ENCODE results near the gene ENTPD6. TPM values are rescaled to one million over a fixed set of nuclear protein-coding genes. Genes with fewer than 3 reads are reported as not detected.
"Not testable (repeated sequence)": the region's sequence is repeated elsewhere in the genome, so short reads cannot be mapped to it uniquely, and the experiment has no call there.

ENTPD6 gene
- total RNA-seq, 2 donors from 2014 or later, result 55.3 to 58.7 TPM

- no peak for DNase-seq
- Mint-ChIP-seq H3K9me3 (no peaks in the 10 kb centered on the region), H3K27me3 (ENCODE audit: low read depth) (no peaks in the 10 kb centered on the region), H3K36me3 (ENCODE audit: insufficient read depth in 2 of 2) (peaks cover 0 to 4% of the 10 kb centered on the region in 2 donors), H3K4me3 (no peak overlapping the region), H3K27ac (no peak overlapping the region), H3K4me1 (ENCODE audit: low read depth) (peaks cover 11% of the 10 kb centered on the region)
- ATAC-seq (replicated peaks in 1 of 2), result no peak
Observed at GRCh38 chr20:25225642-25226432, 30.3 kb downstream of the ENTPD6 start.

GRCh38 chr20:25226433-25227316 lies 31.2 kb downstream of the ENTPD6 start:
- Mint-ChIP-seq H3K4me3 (no peak overlapping the region), H3K4me1 (ENCODE audit: low read depth) (peaks cover 11% of the 10 kb centered on the region), H3K9me3 (no peaks in the 10 kb centered on the region), H3K36me3 (ENCODE audit: insufficient read depth in 2 of 2) (peaks cover 0 to 4% of the 10 kb centered on the region in 2 donors), H3K27ac (no peak overlapping the region), H3K27me3 (ENCODE audit: low read depth) (no peaks in the 10 kb centered on the region)
- DNase-seq (no peak), ATAC-seq (replicated peaks in 1 of 2) (no peak)

DNA sequence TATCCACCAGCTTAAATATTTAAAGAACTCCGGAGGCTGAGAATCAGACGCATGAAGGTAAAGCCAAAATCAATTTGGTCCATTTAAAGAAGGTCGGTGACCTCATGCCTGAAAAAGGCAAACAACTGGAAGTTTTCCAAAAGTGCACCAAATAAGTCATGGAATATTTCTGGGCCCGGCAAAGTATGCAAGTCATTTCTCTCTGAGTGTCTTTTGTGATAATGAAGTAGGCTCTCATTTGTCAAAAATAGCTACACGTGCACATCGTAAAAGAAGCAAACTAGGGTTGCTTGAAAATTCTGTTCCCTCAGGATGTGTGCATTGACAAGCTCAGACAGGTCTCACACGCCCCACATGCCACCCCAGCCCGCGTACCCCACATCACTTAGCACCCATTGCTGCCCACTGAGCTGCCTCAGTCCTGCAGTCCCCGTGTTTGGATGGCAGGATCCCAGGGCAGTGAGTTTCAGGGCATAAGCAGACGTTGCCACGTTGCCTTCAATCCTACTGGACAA lies 31.9 kb downstream of the ENTPD6 start:
- H3K9me3 Mint-ChIP-seq, result no peaks in the 10 kb centered on the region
- DNase-seq, result no peak

GRCh38 chr20:25229486-25230165 lies 34.1 kb downstream of the ENTPD6 start:
- Mint-ChIP-seq H3K27me3 (ENCODE audit: low read depth) (no peaks in the 10 kb centered on the region), H3K9me3 (no peaks in the 10 kb centered on the region), H3K36me3 (ENCODE audit: insufficient read depth in 2 of 2) (peaks cover 0 to 4% of the 10 kb centered on the region in 2 donors), H3K27ac (no peak overlapping the region), H3K4me3 (no peak overlapping the region), H3K4me1 (ENCODE audit: low read depth) (no peaks in the 10 kb centered on the region)
- DNase-seq, result no peak
- ATAC-seq (replicated peaks in 1 of 2), result no peak

More for the DNA sequence above, 31.9 kb downstream of the ENTPD6 start:
- no peak overlapping the region for H3K27ac Mint-ChIP-seq
- no peak for ATAC-seq (replicated peaks in 1 of 2)
- no peaks in the 10 kb centered on the region for H3K27me3 Mint-ChIP-seq (ENCODE audit: low read depth)
- peaks cover 0 to 4% of the 10 kb centered on the region in 2 donors for H3K36me3 Mint-ChIP-seq (ENCODE audit: insufficient read depth in 2 of 2)
- no peak overlapping the region for H3K4me3 Mint-ChIP-seq
- peaks cover 11% of the 10 kb centered on the region for H3K4me1 Mint-ChIP-seq (ENCODE audit: low read depth)

DNA sequence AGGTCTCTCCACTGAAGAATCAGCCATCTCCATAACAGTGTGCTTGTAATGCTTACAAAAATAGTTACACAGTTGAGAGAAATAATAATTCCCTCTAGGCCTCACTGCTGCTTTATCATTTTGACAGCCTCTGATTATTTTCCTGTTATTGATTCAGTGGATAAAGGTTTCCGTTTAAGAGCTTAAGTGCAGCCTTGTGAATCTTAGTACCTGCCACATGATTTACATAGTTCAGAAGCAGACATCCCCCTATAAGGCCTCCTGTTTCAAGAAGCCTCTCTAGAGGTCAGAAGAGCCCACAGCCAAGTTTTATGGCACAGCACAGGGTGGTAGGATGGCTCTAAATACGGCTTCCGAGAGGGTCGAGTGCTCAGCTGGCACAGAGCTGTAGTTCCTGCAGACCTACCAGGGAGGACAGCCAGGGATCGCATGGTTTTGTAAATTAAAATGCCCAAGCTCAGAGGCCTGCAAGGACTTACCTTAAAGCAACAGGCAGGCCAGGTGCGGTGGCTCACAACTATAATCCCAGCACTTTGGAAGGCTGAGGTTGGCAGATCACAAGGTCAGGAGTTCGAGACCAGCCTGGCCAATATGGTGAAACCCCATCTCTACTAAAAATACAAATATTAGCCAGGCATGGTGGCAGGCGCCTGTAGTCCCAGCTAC lies 34.8 kb downstream of the ENTPD6 start:
- no peaks in the 10 kb centered on the region for H3K4me1 Mint-ChIP-seq (ENCODE audit: low read depth)
- no peaks in the 10 kb centered on the region for H3K27me3 Mint-ChIP-seq (ENCODE audit: low read depth)
- ATAC-seq (replicated peaks in 1 of 2) (no peak), DNase-seq (no peak)
- no peaks in the 10 kb centered on the region for H3K9me3 Mint-ChIP-seq
- no peak overlapping the region for H3K27ac Mint-ChIP-seq
- no peak overlapping the region for H3K4me3 Mint-ChIP-seq
- peaks cover 0 to 4% of the 10 kb centered on the region in 2 donors for H3K36me3 Mint-ChIP-seq (ENCODE audit: insufficient read depth in 2 of 2)

DNA sequence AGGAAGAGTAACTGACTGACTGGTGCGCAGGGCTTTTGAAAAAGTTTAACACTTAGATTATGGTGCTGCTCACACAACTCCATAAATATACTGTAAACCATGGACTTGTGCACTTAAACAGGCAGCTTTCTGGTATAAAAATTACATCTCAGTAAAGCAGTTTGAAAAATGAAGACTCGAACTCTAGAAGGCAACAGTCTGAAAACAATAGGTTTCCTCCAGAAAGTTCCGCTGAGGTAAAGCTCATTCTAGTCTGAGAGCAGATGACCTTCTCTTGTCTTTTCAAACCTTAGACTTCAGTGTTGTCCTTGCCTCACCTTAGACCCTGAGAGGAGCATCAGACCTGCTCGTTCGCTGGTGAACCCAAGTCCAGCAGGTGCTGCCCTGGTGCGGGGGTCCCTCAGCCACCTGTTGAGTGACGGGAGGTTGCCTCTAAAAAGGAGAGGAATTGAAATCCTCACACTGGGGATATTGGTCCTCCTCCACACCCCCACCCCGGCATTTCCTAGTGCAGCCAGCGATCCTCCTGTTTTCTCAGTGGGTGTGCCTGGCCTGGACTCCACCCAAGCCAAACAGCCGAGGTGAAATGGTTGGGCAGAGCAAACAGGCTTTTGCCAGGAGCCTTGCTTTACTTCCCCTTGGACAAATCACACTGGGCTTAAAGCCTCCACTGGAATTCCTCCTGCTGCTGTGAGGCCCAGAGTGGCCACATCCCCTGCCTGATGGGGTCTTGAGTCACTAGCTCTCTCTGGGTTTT lies 37.7 kb downstream of the ENTPD6 start:
- H3K4me1 Mint-ChIP-seq (ENCODE audit: low read depth), result peaks cover 16% of the 10 kb centered on the region
- no peak overlapping the region for H3K27ac Mint-ChIP-seq
- no peak for DNase-seq
- ATAC-seq (replicated peaks in 1 of 2), result no peak
- H3K36me3 Mint-ChIP-seq (ENCODE audit: insufficient read depth in 2 of 2), result peaks cover 2 to 4% of the 10 kb centered on the region in 2 donors
- peaks cover 6% of the 10 kb centered on the region for H3K27me3 Mint-ChIP-seq (ENCODE audit: low read depth)
- no peaks in the 10 kb centered on the region for H3K9me3 Mint-ChIP-seq
- no peak overlapping the region for H3K4me3 Mint-ChIP-seq

GRCh38 chr20:25234009-25234849 lies 38.7 kb downstream of the ENTPD6 start:
- ATAC-seq (replicated peaks in 1 of 2); H3K9me3 Mint-ChIP-seq; H3K27me3 Mint-ChIP-seq (ENCODE audit: low read depth); H3K36me3 Mint-ChIP-seq (ENCODE audit: insufficient read depth in 2 of 2); H3K4me3 Mint-ChIP-seq; DNase-seq; H3K27ac Mint-ChIP-seq: not testable (repeated sequence)
- peaks cover 27% of the 10 kb centered on the region for H3K4me1 Mint-ChIP-seq (ENCODE audit: low read depth)

DNA sequence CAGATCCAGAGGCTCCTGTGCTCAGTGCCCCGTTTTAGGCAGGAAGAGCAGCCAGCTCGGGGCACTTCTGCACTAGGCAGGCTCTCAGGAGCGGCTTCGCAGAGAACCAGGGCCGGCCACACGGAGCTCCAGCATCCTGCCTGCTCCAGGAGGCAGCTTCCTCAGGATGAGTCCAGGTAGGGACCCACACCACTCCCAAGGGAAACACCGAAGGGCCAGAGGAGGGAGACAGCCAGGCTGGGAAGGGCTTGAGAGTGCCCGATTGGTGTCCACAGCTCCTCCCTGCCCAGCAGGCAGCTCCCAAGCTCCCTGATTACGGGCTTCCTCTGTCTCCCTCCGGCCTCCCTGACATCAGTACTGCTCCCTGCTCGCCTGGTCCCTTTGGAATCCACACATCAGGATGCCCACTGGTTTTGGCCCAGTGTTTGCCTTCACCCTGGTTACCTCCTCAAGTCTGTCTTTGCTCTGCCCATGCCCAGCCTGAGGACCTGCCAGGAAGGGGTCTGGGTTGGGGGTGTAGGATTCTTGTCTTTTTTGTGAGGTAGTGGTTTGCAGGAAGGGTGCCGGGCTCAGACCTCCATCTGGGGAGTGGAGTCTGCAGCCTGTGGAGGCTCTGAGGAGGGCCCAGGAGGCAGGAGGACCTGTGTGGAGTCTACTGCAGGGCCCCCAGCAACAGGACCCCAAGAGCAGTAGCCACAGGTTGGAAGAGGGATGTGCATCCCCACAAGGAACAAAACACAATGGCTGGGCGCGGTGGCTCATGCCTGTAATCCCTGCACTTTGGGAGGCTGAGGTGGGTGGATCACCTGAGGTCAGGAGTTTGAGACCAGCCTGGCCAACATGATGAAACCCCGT lies 41.2 kb downstream of the ENTPD6 start:
- no peak for ATAC-seq (replicated peaks in 1 of 2)
- peak overlapping the region; percentile 74 to 84 for H3K4me3 Mint-ChIP-seq
- no peaks in the 10 kb centered on the region for H3K9me3 Mint-ChIP-seq
- peaks cover 15% of the 10 kb centered on the region for H3K27me3 Mint-ChIP-seq (ENCODE audit: low read depth)
- H3K4me1 Mint-ChIP-seq (ENCODE audit: low read depth), result peaks cover 32% of the 10 kb centered on the region
- H3K27ac Mint-ChIP-seq, result peak overlapping the region; percentile 69
- DNase-seq, result no peak
- H3K36me3 Mint-ChIP-seq (ENCODE audit: insufficient read depth in 2 of 2), result peaks cover 5 to 7% of the 10 kb centered on the region in 2 donors

DNA sequence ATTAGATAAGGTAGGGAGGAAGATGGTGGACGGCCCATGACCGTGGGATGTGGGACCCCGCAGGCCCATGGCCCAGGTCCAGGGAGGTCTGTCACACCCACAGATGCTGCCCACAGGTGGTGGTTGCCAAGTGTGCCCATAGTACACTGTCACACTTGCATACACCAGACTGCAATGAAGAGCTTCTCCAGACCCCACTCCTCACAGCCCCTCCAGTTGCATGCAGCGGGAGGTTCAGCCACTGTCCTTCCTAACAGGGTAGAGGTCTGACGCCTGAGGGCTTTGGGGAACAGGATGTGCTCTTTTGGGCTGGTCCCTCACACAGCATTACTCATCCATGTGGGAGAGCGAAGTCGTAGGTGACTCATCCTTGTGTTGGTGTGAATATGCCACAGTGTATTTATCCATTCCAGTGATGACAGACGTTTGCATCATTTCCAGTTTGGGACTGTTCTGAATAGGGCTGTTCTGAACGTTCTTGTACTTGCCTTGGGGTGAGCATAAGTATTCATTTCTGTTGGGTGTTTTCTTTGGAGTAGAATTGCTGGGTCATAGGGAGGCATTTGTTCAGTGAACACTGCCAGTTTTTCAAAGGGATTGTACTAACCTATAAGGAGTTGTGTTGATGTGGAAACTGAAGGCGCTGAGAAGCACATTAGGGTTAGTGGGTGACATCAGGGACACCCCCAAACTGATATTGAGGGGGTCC lies 42.3 kb downstream of the ENTPD6 start:
- Mint-ChIP-seq H3K27ac (peak overlapping the region; percentile 94), H3K36me3 (ENCODE audit: insufficient read depth in 2 of 2) (peaks cover 5 to 7% of the 10 kb centered on the region in 2 donors), H3K4me1 (ENCODE audit: low read depth) (peaks cover 32% of the 10 kb centered on the region), H3K9me3 (no peaks in the 10 kb centered on the region), H3K4me3 (peak overlapping the region; percentile 74 to 84), H3K27me3 (ENCODE audit: low read depth) (peaks cover 26% of the 10 kb centered on the region)
- peak; percentile 96 for ATAC-seq (replicated peaks in 1 of 2)
- DNase-seq, result peak; percentile 80 to 86

DNA sequence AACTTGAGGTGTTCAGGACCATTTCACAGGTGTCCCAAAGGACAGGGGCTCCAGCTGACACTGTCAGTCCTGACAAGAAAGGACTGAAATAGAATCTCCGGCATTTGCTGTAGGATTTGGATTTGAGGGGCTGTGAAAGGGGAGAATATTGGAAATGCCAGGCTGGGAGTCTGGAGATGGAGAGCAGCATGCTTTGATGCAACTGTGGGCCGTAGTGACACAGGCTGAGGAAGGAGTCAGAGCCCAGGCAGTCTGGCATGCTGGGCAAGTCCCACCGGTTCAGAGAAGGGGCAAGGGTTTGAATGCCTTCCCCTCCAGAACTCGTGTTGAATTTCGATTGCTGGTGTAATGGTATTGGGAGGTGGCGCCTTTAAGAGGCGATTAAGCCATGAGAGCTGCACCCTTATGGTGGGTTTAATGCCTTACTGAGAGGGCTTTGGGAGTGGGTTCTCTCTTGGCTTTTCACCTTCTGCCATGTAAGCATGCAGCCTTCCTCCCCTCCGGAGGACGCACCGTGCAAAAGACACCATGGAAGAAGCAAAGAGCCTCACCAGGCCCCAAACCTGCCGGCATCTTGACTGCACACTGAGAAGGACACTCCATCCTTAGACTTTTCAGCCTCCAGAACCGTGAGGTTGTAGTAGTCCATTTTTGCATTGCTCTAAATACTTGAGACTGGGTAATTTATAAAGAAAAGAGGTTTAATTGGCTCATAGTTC lies 43.0 kb downstream of the ENTPD6 start:
- peaks cover 32% of the 10 kb centered on the region for H3K4me1 Mint-ChIP-seq (ENCODE audit: low read depth)
- H3K9me3 Mint-ChIP-seq, result peaks cover 0 to 1% of the 10 kb centered on the region in 2 donors
- peaks cover 26% of the 10 kb centered on the region for H3K27me3 Mint-ChIP-seq (ENCODE audit: low read depth)
- DNase-seq (no peak), ATAC-seq (replicated peaks in 1 of 2) (no peak)
- H3K4me3 Mint-ChIP-seq, result peak overlapping the region; percentile 74 to 84
- peaks cover 5 to 8% of the 10 kb centered on the region in 2 donors for H3K36me3 Mint-ChIP-seq (ENCODE audit: insufficient read depth in 2 of 2)
- peak overlapping the region; percentile 94 for H3K27ac Mint-ChIP-seq

Measured in activated T-cell treated with anti-CD3 and anti-CD28 coated beads, Interleukin-2, amount 50 U/mL, for 72 hours (primary cell).